ENCODE data around the gene PRDM10.

DNA sequence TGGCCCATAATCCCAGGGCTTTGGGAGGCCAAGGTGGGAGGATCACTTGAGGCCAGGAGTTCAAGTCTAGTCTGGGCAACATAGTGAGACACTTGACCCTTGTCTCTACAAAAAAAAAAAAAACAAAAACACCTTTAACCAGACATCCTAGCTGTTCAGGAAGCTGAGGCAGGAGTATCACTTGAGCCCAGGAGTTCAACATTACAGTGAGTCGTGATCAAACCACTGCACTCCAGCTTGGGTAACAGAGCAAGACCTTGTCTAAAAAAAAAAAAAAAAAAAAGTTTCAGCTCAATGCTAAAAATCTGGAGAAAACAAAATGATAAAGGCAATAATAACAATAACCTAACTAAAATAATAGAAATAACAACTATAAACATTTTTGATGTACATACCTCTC, 44.5 kb upstream of the PRDM10 start:
- TF ChIP-seq, protein P1, sequence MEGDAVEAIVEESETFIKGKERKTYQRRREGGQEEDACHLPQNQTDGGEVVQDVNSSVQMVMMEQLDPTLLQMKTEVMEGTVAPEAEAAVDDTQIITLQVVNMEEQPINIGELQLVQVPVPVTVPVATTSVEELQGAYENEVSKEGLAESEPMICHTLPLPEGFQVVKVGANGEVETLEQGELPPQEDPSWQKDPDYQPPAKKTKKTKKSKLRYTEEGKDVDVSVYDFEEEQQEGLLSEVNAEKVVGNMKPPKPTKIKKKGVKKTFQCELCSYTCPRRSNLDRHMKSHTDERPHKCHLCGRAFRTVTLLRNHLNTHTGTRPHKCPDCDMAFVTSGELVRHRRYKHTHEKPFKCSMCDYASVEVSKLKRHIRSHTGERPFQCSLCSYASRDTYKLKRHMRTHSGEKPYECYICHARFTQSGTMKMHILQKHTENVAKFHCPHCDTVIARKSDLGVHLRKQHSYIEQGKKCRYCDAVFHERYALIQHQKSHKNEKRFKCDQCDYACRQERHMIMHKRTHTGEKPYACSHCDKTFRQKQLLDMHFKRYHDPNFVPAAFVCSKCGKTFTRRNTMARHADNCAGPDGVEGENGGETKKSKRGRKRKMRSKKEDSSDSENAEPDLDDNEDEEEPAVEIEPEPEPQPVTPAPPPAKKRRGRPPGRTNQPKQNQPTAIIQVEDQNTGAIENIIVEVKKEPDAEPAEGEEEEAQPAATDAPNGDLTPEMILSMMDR (conservative IDR thresholded peaks at IDR 0.05 in 1 of 2, IDR thresholded peaks at IDR 0.05 in 1 of 2; ENCODE audit: extremely low read depth in 1 of 2, insufficient read depth in 1 of 2, low read depth in 1 of 2, low read length in 2 of 2), result no peak
- TF ChIP-seq EZH2 (IDR thresholded peaks at IDR 0.05; ENCODE audit: borderline replicate concordance, low read length), result no peak

All from mammary epithelial cell (primary cell).